Measurements from ENCODE around the gene RFWD3.

The RFWD3 gene

DNA sequence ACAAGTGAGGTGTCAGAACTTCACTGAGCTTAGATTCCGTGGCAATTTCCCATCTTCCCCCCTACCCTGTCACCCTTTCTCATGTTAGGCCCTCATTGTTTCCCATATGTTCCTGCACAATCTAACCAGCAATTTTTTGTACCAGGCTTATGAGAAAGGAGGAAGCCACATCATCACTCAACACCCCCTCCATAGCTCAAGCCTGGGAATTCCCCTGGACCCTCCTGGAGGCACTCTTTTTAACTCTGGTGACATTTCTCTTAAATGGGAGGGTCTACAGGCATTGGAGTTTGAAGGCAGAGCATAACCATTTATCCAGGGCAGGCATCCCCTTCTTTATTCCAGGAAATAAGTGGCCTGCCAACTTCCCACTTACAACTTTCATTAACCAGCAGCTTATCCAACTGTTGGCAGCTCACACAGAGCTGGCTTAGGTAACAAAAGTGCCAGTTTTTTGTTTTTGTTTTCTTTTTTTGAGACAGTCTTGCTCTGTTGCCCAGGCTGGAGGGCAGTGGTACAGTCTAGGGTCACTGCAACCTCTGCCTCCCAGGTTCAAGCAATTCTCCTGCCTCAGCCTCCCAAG is 49.4 kb downstream of the RFWD3 start:
- no peak for DNase-seq

DNA sequence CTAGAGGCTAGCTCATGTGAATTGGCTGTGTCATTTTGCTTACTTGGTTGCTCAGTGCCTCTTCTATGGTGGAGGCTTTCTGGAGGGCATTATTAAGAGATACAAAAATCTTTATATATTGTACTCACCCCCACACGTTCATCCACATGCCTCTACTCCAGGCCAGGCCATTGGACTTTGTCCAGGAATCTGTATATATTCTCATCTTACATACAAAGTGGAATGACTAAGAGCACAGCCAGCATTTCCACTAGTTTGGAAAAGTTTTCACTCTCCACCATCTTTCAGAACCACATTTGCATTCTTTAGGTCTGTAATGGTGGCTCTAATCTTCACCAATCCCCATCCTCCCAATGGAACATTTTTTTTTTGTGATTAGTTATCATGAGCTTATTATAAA is 55.0 kb downstream of the RFWD3 start:
- no peak for DNase-seq

DNA sequence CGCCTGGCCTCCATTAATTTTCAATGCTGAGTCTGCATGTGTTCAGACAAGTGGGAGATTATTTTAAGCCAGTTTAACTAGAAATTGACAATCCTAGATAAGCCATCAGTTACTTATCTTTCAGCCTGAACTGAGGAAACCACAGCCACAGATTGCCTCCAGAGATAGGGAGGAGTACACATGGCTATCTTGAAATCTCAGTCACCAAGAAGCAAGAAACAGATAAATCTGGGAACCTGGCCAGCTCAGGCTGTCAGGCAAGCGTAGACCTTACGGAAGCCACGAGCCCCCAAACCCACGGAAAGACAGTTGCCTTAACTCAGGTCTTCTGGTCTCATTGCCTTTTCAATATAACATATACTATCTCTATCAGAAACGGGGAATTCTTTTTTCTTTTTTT is 57.7 kb downstream of the RFWD3 start:
- DNase-seq = peak; percentile 75

DNA sequence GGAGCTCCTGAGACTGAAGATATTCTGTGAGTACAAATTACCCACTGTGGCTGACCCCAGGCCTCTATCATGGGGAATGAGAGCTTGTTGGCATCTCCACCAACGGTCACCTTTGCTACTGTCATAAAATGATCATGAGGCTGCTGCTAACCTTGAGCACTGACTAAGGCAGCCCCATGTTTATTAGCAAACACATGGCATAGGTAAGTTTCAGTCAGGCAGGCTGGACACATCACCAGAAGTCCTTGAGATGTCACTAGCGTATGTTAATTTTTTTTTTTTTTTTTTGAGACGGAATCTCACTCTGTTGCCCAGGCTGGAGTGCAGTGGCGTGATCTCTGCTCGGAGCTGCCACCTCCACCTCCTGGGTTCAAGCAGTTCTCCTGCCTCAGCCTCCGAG is 58.3 kb downstream of the RFWD3 start:
- DNase-seq = no peak

DNA sequence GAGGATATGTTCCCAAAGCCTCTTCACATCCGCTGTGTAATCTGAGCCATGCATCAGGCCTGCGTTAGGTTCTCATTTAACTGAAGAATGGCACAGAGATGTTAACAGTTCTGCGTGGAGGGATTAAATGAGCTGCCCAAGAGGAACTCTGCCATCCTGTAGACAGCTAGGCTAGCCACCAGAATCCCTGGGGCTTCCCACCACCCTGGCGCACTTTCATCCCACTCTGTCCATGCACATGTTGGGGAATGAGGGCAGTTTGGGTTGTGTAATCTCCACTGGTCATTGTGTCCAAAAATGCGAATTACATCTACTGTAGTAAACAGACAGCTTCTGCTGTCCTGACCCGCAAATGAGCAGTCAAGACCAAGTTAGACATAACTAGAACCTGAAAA is 58.7 kb downstream of the RFWD3 start:
- DNase-seq = no peak

DNA sequence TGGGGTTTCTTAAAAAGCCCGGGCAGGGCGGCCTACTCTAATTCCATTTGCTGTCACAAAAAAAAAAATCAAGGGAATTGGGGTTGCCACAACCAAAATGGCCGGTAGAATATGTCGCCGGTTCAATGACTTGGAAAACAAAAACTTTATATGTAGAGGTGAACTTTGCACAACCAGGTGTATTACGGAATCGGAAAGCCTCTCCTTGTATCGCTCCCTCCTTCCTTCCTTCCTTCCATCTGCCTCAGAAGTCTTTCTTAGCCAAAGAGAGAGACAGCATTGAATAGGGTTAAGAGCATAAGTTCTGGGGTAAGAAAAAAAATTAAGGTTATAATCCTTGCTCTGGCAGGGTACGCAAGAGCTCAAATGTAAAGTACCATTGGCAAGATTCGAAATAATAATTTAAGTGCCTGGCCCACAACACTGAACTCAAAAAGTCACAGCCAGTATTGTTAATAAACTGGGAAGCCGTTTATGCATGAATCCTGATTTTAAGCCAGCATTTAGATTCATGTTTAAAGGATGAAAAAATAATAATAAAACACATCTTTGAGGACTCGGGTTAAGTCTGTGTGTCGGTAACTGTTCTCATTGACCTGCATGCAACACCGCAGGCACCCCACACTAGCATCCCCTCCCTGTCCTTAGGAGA is 59.2 kb downstream of the RFWD3 start:
- no peak for DNase-seq

DNA sequence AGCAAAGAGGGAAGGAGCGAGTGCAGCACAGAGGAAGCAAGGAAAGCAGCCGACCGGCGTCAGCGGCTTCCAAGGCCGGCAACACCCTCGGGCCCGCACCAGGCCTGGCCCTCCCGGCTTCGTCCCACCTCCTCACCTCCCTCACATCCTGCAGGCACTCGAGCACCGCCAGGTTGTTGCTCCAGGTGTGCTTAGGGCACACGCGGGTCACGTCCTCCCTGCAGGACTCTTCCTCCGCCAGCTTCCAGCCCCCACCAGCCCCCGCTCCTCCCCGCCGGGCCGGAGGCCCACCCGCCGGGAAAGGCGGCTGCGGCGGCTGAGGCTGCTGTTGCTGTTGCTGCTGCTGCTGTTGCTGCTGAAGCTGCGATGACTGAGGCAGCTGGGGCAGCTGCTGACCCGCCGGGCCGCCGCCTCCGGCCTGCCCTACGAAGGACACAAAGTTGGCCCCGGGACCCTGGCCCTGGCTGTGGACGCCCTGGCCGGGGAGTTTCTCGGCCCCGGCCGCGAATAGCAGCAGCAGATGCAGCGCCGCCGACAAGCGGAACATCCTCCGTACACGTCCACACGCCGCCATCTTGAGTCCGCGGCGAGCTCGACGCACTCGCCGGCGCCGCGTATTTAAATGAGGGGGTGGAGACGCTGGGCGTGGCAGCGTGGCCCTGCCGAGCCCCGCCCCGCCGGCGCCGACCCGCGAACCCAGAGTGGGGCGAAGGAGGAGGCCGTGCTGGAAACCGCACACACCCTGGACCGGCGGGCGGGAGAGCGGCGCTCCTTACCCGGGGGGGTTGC is 60.0 kb downstream of the RFWD3 start, which contains the start of gene GLG1:
Gene GLG1 (minus strand): TSS at position 594 of the 789 bp plus-strand sequence. CDS start 20 bp downstream, at position 574.
- peak; percentile 91 for DNase-seq

DNA sequence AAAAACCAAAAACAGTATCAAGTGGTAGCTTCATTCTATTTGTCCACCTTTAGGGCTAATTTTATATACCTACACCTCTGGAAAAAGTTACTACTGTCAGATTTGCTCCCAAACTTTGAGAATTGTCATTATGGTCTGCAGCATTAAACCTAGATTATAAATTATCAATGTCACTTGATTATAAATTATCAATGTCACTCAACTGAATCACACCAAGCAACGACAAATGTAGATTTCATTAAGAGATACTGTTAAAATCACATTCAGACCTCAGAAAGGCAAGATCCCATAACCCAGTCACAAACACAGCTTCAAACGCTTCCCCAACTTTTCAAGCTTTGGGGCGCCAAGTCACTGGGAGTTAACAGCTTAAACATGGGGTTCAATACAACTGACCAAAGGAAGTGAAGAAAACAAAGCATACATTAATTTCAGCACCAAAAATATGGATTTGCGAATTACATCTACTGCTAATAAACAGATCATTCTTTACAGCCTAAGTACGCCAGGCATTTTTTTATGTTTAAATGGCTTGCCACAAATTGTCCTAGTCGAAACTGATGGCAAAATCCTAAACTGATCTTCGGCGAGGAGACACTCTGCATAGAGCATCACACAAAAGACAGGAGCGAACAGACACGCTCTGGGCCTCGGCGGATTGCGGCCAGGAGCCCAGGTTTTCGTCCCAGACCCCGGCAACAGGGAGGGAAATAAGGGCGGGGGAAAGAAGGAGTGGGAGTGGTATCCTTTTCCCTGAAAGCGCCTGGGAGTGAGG is 60.7 kb downstream of the RFWD3 start:
- DNase-seq = no peak

DNA sequence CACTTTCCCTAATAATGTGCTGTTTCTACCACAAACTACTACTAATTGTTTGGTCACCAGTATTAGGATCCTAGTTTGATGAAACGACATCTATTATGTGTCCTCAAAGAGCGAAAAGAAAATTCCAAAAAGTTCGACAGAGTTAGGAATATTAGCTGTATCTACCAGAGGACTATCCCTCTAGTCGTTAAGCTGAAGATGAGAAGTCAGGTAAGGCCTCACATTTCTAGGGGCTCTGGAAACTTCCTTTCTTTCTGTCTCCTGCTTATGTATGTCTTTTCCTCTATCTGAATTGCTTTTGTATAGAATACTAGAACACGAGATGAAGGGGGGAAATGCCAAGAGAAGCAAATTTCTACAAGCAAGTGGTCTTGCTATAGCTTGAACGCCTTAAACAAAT is 61.3 kb downstream of the RFWD3 start:
- DNase-seq = no peak

DNA sequence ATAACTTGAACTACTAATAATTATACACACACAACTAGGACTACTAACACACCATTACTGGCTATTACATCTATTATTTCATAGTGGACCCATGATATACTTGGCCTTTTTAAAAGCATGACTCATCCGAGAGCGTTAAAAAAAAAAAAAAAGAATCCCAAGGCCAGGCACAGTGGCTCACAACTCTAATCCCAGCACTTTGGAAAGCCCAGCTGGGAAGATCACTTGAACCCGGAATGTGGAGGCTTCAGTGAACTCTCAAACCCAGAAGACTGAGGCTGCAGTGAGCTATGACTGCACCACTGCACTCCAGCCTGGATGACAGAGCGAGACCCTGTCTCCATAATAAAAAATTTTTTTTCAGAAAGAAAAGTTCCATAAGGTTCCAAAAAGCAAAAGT is 62.8 kb downstream of the RFWD3 start:
- DNase-seq = no peak

DNA sequence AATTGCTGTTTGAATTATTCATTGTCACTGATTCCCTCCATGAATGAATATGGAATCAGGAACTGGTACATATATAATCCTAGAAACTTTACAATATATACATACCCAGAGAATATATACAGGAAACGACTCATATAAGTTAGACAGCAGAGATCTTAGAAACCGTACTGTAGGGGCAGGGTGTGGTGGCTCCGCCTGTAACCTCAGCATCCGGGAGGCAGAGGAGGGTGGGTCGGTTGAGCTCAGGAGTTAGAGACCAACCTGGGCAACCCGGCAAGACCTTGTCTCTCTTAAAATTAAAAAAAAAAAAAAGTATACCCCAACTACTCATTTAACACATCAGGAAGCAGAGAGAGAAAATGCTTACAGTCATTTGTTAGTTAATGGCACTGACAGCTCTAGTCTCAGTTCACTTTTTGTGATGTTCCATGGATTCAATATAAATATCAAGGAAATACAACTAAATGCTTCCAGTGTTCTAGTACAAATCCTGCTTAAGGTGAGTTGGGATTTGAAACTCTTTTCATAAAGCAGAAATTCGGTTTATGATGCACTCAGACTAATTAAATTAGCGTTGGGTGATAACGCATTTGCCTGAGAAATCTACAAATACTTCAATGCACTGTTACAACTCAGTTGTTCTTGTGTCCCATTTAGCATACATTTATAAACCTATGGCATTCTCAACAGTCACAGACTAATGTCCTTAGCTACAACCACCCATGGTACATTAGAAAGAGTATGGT is 65.4 kb downstream of the RFWD3 start:
- peak; percentile 78 for DNase-seq

DNA sequence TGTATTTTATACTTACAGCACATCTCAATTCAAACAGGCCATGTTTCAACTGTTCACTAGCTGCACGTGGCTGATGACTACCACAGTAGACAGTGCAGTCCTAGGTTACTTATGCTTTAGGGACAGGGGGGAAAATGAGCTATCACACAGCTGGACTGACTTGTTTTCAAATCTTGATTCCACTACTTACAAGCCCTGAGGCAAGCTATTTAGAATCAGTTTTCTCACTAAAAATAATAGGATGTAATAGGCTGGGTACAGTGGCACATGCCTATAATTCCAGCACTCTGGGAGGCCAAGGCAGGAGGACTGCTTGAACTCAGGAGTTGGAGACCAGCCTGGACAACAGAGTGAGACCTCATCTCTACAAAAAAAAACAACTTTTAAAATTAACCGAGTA is 70.1 kb downstream of the RFWD3 start:
- DNase-seq = no peak

DNA sequence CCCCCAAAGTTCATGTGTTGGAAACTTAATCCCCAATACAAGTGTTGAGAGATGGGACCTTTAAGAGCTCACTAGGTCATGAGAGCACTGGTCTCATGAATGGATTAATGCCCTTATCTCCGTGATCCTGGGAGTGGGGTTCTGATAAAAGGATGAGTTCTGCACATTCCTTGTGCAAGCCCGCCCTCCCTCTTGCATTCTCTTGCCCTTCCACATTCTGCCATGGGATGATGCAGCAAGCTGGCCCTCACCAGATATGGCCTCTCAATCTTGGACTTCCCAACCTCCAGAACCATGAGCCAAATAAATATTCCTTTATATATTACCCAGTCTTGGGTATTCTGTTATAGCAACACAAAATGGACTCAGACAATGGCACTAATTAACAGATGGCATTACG is 73.8 kb downstream of the RFWD3 start:
- DNase-seq = no peak

DNA sequence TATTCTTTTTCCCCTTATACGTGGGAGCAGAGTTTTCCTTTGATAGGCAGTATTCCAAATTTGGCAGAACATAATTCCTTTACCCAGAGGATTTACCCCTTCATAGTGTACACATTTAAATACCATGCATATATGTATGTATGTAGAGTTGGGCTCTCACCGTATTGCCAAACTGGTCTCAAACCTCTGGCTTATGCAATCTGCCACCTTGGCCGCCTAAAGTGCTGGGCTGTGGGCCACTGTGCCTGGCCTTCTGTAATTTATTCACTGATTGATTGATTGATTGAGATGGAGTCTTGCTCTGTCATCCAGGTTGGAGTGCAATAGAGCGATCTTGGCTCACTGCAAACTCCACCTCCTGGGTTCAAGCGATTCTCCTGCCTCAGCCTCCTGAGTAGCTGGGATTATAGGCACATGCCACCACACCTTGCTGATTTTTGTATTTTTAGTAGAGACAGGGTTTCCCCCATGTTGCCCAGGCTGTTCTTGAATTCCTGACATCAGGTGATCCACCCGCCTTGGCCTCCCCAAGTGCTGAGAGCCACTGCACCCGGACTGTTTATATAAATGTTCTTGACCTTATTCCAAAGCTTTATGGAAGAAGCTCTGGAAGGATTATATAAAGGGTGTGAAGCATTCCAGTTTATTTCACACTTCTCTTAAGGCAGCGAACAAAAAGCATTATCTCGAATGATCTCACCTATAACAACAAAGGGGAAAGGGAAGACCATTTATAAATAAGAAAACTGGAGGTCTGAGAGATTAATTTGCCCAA is 74.6 kb downstream of the RFWD3 start:
- DNase-seq = no peak

DNA sequence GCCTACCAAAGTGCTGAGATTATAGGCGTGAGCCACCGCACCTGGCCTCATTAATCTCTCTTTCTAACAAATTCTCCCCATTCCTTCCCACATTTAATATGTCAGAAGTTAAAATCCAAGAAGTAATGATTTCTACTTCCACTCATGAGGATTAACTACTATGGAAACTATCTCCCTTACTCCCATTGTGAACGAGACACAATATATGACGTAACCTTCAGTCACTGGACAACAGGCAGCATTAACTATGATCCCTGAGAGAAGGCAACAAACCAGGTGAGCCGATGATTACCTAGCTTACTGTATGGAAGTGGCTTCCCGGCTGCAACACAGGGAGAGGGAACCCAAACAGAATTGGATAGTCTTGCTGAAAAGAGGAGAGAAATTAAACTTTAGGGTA is 79.7 kb downstream of the RFWD3 start:
- no peak for DNase-seq

DNA sequence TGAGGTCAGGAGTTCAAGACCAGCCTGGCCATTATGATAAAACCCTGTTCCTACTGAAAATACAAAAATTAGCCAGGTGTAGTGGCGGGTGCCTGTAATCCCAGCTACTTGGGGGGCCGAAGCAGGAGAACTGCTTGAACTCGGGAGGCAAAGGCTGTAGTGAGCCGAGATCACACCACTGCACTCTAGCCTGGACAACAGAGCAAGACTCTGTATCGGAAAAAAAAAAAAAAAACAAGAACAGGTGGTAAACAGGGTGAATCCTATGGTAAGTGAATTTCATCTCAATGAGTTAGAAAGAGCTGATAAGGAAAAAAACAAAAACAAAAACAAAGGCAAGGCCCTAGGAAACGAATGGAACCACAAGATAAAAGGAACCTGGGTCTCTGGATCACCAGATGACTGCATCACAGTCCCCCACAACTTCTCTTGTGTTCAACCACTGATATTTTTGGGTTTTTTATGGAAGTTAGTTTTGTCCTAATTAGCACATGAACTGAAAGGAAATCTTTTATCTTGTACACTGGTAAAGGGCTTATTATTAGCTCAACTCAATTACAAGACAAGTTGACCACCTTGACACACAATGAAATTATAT is 80.7 kb downstream of the RFWD3 start:
- DNase-seq = no peak

DNA sequence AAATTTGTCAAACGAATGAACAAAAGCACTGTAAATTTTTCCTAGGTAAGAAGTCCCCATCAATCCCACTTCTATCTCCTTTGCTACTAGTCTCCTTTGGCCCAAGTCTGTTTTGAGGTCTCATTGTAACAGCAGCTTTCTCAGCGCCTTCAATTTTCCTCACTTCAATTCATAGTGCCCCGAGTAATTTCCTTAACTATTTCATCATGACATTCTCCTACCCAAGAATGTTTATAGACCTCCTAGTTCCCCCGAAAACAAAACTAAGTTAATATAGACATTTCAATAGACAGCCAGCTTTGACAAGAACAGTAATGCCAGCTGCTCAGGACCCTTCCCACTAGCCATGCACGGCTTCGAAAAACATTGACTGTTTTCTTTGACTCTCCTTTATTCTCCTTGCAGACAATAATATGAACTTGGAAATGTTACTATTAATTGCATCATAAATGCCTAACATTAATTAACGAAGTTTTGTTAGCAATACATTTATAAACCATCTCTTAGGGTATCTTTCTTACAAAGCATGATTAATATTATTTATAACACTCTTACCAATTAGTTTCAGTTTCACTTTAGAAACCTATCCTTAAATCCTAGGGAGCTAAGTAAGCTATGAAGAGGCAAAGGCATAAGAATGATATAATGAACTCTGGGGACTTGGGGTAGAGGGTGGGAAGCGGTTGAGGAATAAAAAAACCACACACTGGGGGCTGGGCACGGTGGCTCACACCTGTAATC is 82.6 kb downstream of the RFWD3 start:
- no peak for DNase-seq

DNA sequence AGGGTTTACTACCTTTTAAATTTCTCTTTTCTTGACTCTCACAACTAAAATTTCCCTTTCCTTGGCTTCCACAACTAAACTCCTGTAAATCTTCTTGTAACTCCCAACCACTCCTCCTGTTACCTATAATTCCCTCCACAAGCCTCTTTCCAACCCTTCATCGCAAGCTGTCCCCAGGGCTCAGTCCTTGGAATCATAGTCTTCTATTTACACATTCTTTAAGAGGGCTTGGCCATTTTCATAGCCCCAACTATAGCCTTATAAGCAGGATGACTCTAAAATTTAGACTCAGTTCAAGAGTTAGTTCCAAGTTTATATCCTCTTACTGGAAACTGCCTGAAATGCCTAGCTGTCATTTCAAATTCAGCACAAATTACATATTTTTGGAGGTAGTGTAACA is 83.7 kb downstream of the RFWD3 start:
- no peak for DNase-seq

DNA sequence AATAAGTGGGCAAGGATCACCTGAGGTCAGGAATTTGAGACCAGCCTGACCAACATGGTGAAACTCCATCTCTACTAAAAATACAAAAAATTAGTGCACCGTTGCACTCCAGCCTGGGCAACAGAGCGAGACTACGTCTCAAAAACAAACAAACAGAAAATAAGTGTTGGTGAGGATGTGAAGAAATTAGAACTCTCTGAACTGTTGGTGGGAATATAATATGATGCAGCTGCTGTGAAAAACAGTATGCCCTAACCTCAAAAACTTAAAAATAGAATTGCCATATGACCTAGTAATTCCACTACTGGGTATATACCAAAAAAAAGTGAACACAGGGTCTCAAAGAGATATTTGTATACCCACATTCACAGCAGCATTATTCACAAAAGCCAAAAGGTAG is 85.8 kb downstream of the RFWD3 start:
- no peak for DNase-seq

DNA sequence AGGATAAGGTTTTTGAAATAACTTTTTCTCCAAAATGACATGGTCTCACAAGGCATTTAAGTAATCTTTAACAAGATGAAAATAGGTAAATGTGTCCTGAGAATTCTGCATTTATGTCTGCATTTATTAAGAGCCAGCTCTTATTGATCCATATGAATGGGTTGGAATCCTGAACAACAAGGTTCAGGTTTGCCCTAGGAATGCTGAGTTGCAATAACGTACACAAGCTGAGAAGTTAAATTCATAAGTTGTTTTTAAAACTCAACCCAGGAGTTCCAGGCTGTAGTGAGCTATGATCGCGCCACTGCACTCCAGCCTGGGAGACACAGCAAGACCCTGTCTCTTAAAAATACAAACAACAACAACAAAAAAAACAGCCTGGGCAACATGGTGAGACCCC is 87.8 kb downstream of the RFWD3 start:
- no peak for DNase-seq

DNA sequence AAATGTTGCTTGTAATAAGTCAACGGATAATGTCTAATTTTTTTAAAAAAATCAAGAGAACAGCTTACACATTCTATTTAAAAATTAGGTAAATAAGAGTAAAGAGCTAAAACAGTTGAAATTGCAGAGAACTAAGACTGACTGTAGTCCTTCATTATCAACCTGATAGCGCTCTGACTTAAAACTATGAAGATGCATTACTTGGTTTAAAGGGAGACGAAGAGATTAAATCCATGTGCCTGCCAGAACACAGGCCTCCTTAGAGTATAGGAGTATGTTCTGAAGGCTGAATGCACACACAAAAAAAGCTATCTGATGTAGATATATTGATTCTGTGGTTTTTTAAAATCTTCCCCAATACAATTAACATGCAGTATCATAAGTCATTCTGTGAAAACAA is 88.2 kb downstream of the RFWD3 start:
- no peak for DNase-seq

All from CD4-positive, alpha-beta T cell treated with Interleukin-12 subunit alpha and Interleukin-12 subunit beta, for 1 hour (primary cell).